Thyroid gland (tissue), 4 donors: ENCODE data around the gene KLF1.

Experiments used
- POLR2A ChIP-seq, 2 donors: fragments of 450-650 bp; IDR thresholded peaks; one replicate each; pipeline ENCODE4 v1.6.1; 2017; ENCODE audit warnings: antibody characterized with exemption in 2 of 2, mild to moderate bottlenecking in 2 of 2, moderate library complexity in 1 of 2
- TF ChIP-seq, protein P1 (sequence below), 6 experiments: fragments of 200-600 bp in 3 of 6; fragments of 450-650 bp in 3 of 6; sonication (generic) in 3 of 6; IDR thresholded peaks; one replicate each; pipeline ENCODE4 v1.5.1; 2016 to 2019; ENCODE audit warnings: antibody characterized with exemption in 6 of 6, mild to moderate bottlenecking in 2 of 6, inconsistent platforms in 1 of 6, moderate library complexity in 1 of 6

DNA sequence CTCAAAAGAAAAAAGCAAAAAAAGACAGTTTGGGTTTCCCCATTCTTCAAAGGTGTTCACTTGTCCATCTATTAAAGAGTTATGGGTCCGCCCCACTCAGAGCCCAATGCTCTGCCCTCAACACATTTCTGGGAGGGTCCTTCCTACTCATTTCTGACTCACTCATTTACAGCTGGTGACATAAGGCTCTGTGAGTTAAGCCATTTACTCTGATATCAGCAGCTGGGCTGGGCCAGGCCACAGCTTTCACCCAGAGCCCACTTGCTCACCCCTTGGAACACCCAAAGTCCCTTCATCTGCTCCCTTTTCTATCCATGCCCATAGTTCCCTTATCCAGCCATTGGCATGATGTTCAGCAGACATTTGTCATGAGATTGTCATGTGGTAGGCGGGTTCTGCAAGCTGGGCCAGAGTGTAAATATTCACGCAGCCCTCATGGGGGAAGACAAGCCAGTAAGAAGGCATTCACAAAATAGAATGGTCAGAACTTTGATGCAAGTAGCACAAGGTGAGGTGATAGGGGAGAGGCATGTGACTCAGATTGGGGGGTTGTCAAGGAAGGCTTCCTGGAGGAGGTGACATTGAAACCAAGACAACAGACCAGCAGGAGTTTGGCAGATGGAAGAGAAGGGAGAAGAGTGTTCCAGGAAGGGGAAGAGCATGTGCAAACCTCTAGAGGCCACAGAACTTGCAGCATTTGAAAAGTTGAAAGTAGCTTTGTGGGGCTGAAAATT lies 42.8 kb downstream of the KLF1 start:
- TF ChIP-seq, protein P1, sequence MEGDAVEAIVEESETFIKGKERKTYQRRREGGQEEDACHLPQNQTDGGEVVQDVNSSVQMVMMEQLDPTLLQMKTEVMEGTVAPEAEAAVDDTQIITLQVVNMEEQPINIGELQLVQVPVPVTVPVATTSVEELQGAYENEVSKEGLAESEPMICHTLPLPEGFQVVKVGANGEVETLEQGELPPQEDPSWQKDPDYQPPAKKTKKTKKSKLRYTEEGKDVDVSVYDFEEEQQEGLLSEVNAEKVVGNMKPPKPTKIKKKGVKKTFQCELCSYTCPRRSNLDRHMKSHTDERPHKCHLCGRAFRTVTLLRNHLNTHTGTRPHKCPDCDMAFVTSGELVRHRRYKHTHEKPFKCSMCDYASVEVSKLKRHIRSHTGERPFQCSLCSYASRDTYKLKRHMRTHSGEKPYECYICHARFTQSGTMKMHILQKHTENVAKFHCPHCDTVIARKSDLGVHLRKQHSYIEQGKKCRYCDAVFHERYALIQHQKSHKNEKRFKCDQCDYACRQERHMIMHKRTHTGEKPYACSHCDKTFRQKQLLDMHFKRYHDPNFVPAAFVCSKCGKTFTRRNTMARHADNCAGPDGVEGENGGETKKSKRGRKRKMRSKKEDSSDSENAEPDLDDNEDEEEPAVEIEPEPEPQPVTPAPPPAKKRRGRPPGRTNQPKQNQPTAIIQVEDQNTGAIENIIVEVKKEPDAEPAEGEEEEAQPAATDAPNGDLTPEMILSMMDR (IDR thresholded peaks at IDR 0.05): no peak
- TF ChIP-seq POLR2A (IDR thresholded peaks at IDR 0.05): no peak
